ENCODE results near the gene HRK. TPM values are rescaled to one million over a fixed set of nuclear protein-coding genes. Genes with fewer than 3 reads are reported as not detected.

Gene HRK
- total and polyA plus RNA-seq, 2 of the 13 experiments (the other 11 are each of a cell fraction or from before 2014, with no cell fraction given), result 0.02 TPM; not detected in 1

DNA sequence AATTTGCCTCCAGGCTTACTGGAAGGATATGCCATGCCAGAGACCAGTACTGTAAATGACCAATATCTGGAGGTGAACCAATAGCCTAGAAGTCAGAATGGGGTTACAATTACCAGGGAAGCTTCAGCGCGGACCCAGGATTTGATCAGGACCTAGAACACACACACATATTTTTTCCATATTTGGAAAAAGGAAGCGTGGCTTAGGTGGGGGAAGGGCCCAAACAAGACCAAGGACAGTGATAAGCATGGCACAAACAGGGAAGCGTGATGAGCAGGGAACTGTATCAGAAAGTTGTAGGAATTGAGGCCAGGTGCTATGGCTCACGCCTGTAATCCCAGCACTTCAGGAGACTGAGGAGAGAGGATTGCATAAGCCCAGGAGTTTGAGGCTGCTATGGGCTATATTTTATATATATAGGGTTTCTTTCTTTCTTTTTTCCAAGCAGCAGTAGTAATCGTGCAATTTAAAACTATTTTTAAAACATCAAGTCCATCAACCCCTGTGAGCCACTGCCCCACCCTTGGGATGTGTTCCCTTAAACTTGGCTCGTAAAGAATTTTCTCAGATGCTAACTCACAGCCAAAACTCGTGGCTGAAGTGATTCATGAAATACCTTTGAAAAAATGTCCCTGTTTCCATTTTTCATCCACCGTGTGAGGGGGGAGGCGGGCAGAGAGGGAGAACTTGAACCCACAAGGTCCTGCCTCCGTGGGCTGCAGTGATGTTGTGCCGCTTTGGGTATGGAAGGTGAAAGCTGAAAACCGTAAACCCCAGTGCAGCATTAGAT is 16.7 kb downstream of the HRK start:
- POLR2A ChIA-PET, result no interaction called here
- intact Hi-C loops (cut with micrococcal nuclease; ENCODE audit: unreplicated experiment), result no loop called here
- Histone ChIP-seq H2AFZ (ENCODE audit: low read length) (no peak overlapping the region), H3K9me3 (ENCODE audit: low read length) (no peaks in the 10 kb centered on the region), H3K79me2 (ENCODE audit: insufficient read depth, low read length) (no peaks in the 10 kb centered on the region), H3K4me3 (replicated peaks in 1 of 3; ENCODE audit: insufficient read depth in 1 of 3, low read depth in 2 of 3, low read length in 3 of 3) (no peak overlapping the region), H4K20me1 (ENCODE audit: insufficient read depth, low read length) (no peaks in the 10 kb centered on the region), H3K36me3 (replicated peaks in 1 of 2; ENCODE audit: control insufficient read depth in 1 of 2, insufficient read depth in 2 of 2, low read length in 2 of 2) (no peaks in the 10 kb centered on the region), H3K4me1 (ENCODE audit: insufficient read depth, low read length) (peaks cover 34% of the 10 kb centered on the region), H3K27me3 (ENCODE audit: control insufficient read depth in 1 of 2, insufficient read depth in 2 of 2, low read length in 2 of 2) (peaks cover 0 to 21% of the 10 kb centered on the region in 2 experiments; a peak in 3 of 5 replicates), H3K4me2 (ENCODE audit: low read depth, low read length) (peak overlapping the region; percentile 36; the same call in 1 of the 2 replicates), H3K9ac (ENCODE audit: insufficient read depth, low read depth, low read length) (no peak overlapping the region), H3K27ac (ENCODE audit: extremely low read length, insufficient read depth, low read length) (no peak overlapping the region)
- 24% methylated on average over 13 of the region's 13 CpGs for WGBS (ENCODE audit: low lambda C conversion rate)
- FAIRE-seq (no peak), DNase-seq (ENCODE audit: low spot score) (peak; percentile 46), ATAC-seq (no peak; the same call in 2 of the 3 replicates)
- TF ChIP-seq ZNF205 (CRISPR knock-in tag; IDR thresholded peaks at IDR 0.05), result no peak
- TF ChIP-seq, protein P1, sequence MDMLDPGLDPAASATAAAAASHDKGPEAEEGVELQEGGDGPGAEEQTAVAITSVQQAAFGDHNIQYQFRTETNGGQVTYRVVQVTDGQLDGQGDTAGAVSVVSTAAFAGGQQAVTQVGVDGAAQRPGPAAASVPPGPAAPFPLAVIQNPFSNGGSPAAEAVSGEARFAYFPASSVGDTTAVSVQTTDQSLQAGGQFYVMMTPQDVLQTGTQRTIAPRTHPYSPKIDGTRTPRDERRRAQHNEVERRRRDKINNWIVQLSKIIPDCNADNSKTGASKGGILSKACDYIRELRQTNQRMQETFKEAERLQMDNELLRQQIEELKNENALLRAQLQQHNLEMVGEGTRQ (IDR thresholded peaks at IDR 0.05; ENCODE audit: low read depth, low read length), result no peak
- TF ChIP-seq, protein P1 (CRISPR knock-in tag; IDR thresholded peaks at IDR 0.05; ENCODE audit: borderline replicate concordance), result peak; percentile 69; the same call in 1 of the 2 replicates
- peak; percentile 92 for TF ChIP-seq SRF (IDR thresholded peaks at IDR 0.05; ENCODE audit: low read depth, low read length)
- TF ChIP-seq ZNF556 (CRISPR knock-in tag; IDR thresholded peaks at IDR 0.05; ENCODE audit: borderline replicate concordance), result no peak
- no peak for TF ChIP-seq KLF9 (CRISPR knock-in tag; IDR thresholded peaks at IDR 0.05; ENCODE audit: low read depth)
- no peak for TF ChIP-seq HHEX (CRISPR knock-in tag; IDR thresholded peaks at IDR 0.05)
- peak; percentile 91; the same call in 1 of the 2 replicates for TF ChIP-seq ZNF281 (CRISPR knock-in tag; IDR thresholded peaks at IDR 0.05; ENCODE audit: borderline replicate concordance)
- TF ChIP-seq PAXIP1 (CRISPR knock-in tag; conservative IDR thresholded peaks at IDR 0.05), result peak; percentile 42
- TF ChIP-seq SAP130 (CRISPR knock-in tag; IDR thresholded peaks at IDR 0.05; ENCODE audit: low read depth), result 0 out of 2 replicates have a peak, but pooled peaks have one; percentile 23
- CTCF ChIA-PET (ENCODE audit: low intra/inter-chr PET ratio, low total read pairs), result no interaction called here
- in situ Hi-C loops (cut with HindIII; ENCODE audit: extremely low pct_ligation_motif_present, low pct_unique_long_range_greater_than_20kb), result no loop called here
- BruUV-seq (replicated peaks), result no TSS peak
